ENCODE data around the gene UBALD1. TPM values are rescaled to one million over a fixed set of nuclear protein-coding genes. Genes with fewer than 3 reads are reported as not detected.

UBALD1 gene
- total RNA-seq, 1 donor from 2014 or later, result 16.9 TPM

- H3K36me3 ChIP-seq, result no peaks in the 10 kb centered on the region
- H3K9me3 ChIP-seq, result no peaks in the 10 kb centered on the region
- DNase-seq (ENCODE audit: extremely low spot score in 2 of 2), result no peak
- H3K27ac ChIP-seq, result no peak overlapping the region
- intact Hi-C loops (cut with DNase I), result no loop called here
- no peak for TF ChIP-seq CTCF (IDR thresholded peaks at IDR 0.05)
- no peak for TF ChIP-seq POLR2A (IDR thresholded peaks at IDR 0.05)
- no peak for TF ChIP-seq POLR2AphosphoS5 (IDR thresholded peaks at IDR 0.05; ENCODE audit: insufficient read depth in 1 of 2, low read depth in 1 of 2)
- H3K4me3 ChIP-seq, result no peak overlapping the region
- no peaks in the 10 kb centered on the region for H3K27me3 ChIP-seq
- peaks cover 20% of the 10 kb centered on the region for H3K4me1 ChIP-seq
Observed at GRCh38 chr16:4599545-4599944, 15.1 kb downstream of the UBALD1 start.

DNA sequence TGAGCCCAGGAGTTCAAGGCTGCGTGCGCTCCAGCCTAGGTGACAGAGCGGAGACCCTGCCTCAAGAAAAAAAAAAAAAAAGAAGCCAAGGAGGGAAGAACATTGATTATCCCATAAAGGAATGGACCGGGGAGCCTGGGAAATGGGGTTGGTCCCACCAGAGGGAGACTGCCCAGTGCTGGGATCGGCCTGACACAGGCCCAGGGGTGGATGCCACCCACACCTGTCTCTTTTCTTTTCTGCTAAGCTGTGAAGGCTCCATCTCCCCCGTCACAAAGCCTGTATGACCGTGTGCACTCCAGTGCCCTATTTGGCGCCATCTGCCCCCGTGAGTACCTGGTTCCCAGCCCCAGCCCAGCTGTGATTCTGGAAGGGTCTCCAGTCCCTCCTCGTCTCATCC is 15.7 kb downstream of the UBALD1 start:
- Histone ChIP-seq H3K4me3 (no peak overlapping the region), H3K27ac (no peak overlapping the region), H3K27me3 (no peaks in the 10 kb centered on the region), H3K36me3 (no peaks in the 10 kb centered on the region), H3K9me3 (no peaks in the 10 kb centered on the region), H3K4me1 (peaks cover 20% of the 10 kb centered on the region)
- intact Hi-C loops (cut with DNase I), result no loop called here
- no peak for DNase-seq (ENCODE audit: extremely low spot score in 2 of 2)
- no peak for TF ChIP-seq POLR2AphosphoS5 (IDR thresholded peaks at IDR 0.05; ENCODE audit: insufficient read depth in 1 of 2, low read depth in 1 of 2)

DNA sequence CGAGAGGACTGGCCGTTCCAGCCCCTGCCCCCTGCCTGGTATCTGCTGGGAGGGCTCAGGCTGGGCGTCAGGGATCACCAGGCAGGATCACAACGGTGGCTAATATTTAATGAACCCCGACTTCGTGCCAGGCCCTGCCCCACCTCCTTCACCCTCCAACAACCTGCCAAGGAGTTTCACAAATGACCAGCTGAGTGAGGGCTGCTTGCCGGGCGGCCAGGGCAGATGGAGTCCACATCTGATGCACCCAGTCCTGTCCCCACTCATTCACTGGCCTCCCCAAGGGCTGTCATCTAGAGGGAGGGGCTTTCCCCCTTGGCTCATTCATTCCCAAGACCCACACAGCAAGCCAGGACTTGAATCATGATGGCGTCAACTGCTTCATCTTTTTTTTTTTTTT is 17.5 kb downstream of the UBALD1 start:
- intact Hi-C loops (cut with DNase I), result no loop called here
- Histone ChIP-seq H3K27me3 (no peaks in the 10 kb centered on the region), H3K4me3 (no peak overlapping the region), H3K9me3 (no peaks in the 10 kb centered on the region), H3K36me3 (no peaks in the 10 kb centered on the region), H3K4me1 (peaks cover 13% of the 10 kb centered on the region), H3K27ac (no peak overlapping the region)
- no peak for DNase-seq (ENCODE audit: extremely low spot score in 2 of 2)
- TF ChIP-seq POLR2AphosphoS5 (IDR thresholded peaks at IDR 0.05; ENCODE audit: insufficient read depth in 1 of 2, low read depth in 1 of 2) (no peak), POLR2A (IDR thresholded peaks at IDR 0.05) (no peak), CTCF (IDR thresholded peaks at IDR 0.05) (no peak)

DNA sequence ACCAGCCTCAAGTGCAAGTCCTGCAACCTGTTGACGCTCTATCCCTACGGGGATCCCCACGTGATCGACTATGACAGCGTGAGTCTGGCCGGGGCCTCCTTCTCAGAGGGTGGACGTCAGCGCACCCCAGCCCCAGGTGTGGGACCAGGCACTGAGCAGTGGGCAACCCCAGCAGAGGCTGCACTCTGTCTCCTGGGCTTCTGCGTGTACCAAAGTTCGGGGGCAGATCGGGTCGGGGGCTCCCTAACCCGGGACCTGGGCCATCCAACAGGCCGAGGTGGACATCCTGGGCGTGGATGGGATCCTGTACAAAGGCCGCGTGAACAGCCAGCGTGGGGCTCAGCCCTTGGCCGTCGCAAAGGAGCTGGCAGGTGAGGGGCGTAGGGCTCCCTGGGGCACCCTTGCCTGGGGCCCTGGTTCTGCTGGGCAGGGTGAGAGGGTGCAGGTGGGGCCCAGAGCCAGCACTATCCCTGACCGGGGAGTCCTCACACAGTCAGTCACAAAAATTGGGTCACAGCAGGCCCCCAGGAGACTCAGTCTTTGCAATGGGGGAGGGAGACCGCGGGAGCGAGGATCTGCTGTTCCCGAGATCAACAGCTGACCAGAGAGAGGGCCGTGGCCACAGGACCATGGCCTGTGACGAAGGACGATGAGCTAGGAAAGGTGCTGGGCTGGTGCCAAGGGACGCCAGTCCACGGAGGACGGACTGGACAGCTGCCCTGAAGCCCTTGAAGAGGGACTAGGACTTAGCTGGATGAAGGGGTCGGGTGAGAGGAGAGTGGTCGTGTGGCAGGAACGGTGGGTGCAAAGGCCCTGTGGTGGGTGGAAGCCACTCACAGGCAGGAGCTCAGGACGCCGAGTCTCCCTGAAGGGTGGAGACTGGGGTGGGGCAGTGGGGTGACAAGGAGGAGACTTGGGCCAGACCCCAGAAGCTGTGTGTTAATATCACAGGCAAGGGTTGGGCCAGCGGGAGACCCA is 20.0 kb downstream of the UBALD1 start:
- TF ChIP-seq POLR2A (IDR thresholded peaks at IDR 0.05), result no peak
- TF ChIP-seq CTCF (IDR thresholded peaks at IDR 0.05), result no peak
- TF ChIP-seq POLR2AphosphoS5 (IDR thresholded peaks at IDR 0.05; ENCODE audit: insufficient read depth in 1 of 2, low read depth in 1 of 2), result no peak
- Histone ChIP-seq H3K36me3 (no peaks in the 10 kb centered on the region), H3K9me3 (no peaks in the 10 kb centered on the region), H3K27ac (no peak overlapping the region), H3K4me1 (no peaks in the 10 kb centered on the region), H3K27me3 (no peaks in the 10 kb centered on the region), H3K4me3 (no peak overlapping the region)
- intact Hi-C loops (cut with DNase I), result no loop called here
- no peak for DNase-seq (ENCODE audit: extremely low spot score in 2 of 2)

DNA sequence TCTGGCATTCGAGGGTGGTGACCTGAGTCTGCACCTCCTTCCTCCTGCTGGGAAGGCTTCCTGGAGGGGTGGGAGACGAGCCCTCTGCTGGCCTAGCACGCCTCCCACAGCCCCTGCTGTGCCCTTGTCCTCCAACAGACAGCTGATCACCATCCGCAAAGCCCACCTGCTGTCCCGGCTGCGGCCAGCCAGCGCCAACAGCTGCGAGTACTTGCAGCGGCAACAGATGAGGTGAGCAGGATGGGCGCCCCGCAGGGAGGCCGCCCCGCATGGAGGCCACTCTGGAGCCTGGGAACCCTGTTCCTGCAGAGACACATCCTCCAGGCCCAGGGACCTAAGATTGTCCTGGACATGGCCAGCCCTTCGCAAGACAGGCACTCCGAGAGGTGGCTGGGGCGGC is 21.6 kb downstream of the UBALD1 start:
- Histone ChIP-seq H3K4me3 (no peak overlapping the region), H3K27me3 (no peaks in the 10 kb centered on the region), H3K9me3 (no peaks in the 10 kb centered on the region), H3K4me1 (no peaks in the 10 kb centered on the region), H3K27ac (no peak overlapping the region), H3K36me3 (no peaks in the 10 kb centered on the region)
- TF ChIP-seq CTCF (IDR thresholded peaks at IDR 0.05) (no peak), POLR2AphosphoS5 (IDR thresholded peaks at IDR 0.05; ENCODE audit: insufficient read depth in 1 of 2, low read depth in 1 of 2) (no peak), POLR2A (IDR thresholded peaks at IDR 0.05) (no peak)
- intact Hi-C loops (cut with DNase I), result no loop called here
- DNase-seq (ENCODE audit: extremely low spot score in 2 of 2), result no peak

Measured in vagina (tissue), 2 donors.